Endothelial cell of umbilical vein (primary cell): Measurements from ENCODE around the gene NUDT3. TPM values are rescaled to one million over a fixed set of nuclear protein-coding genes. Genes with fewer than 3 reads are reported as not detected.
A peak's percentile ranks its signal among the peaks of the same experiment; 100 is the strongest.

Experiments used
- BruUV-seq: library from RNA; stranded (reverse); fragments of 400-500 nt; replicated peaks from 2 replicates; lab custom pipeline; 2021; lab: Mats Ljungman, UMichigan
- CTCF ChIA-PET: fragments of 300-600, 350-600 bp; sonication (Branson Sonifier 250); formaldehyde crosslinking; loops from one replicate; lab custom pipeline; 2021; ENCODE audit warnings: antibody characterized with exemption, inconsistent platforms; lab: Charles Lee
- POLR2A ChIA-PET: fragments of 300-600, 350-600 bp; sonication (Branson Sonifier 250); formaldehyde crosslinking; loops from one replicate; lab custom pipeline; 2021; ENCODE audit warnings: antibody characterized with exemption, inconsistent platforms; lab: Charles Lee
- DNase-seq: peaks from one replicate; pipeline ENCODE4 v3.0.0-alpha.2; 2011; ENCODE audit warnings: low read depth, low spot score
- FAIRE-seq: peaks from 2 replicates; lab custom pipeline; 2011; peaks lifted over from hg19 to GRCh38; lab: Jason Lieb, UNC
- H2AFZ ChIP-seq: 2 replicates; pipeline ENCODE4 v1.6.0; 2012; ENCODE audit warnings: low read depth, low read length, control low read depth, inconsistent platforms
- H3K27ac ChIP-seq: 2 replicates; pipeline ENCODE4 v1.5.1; 2011; ENCODE audit warnings: low read depth, mild to moderate bottlenecking, control low read depth, low read length, moderate library complexity; ENCODE audit not compliant: insufficient read depth
- H3K27me3 ChIP-seq, 2 experiments: 2 replicates each; pipeline versions ENCODE4 v1.6.0 to v1.6.1; 2011; ENCODE audit warnings: low read length in 2 of 2, mixed read lengths in 1 of 2; ENCODE audit not compliant: control insufficient read depth in 2 of 2, insufficient read depth in 2 of 2
- H3K36me3 ChIP-seq, 2 experiments: 2 replicates in 1 of 2; 3 replicates in 1 of 2; pipeline ENCODE4 v1.5.1; 2011; ENCODE audit warnings: low read length in 2 of 2, mild to moderate bottlenecking in 1 of 2, moderate library complexity in 1 of 2; ENCODE audit not compliant: control insufficient read depth in 2 of 2, insufficient read depth in 2 of 2; ENCODE audit errors: extremely low read depth in 1 of 2
- H3K4me1 ChIP-seq: 3 replicates; pipeline ENCODE4 v1.5.1; 2011; ENCODE audit warnings: mild to moderate bottlenecking, low read length; ENCODE audit not compliant: control insufficient read depth, insufficient read depth; ENCODE audit errors: extremely low read depth
- H3K4me2 ChIP-seq: 2 replicates; pipeline ENCODE4 v1.6.1; 2011; ENCODE audit warnings: low read length, control low read depth, mixed read lengths; ENCODE audit not compliant: insufficient read depth
- H3K4me3 ChIP-seq, 3 experiments: fragments of 200-600 bp in 1 of 3; sonication (generic), shearing (Covaris generic) in 1 of 3; replicated peaks in 1 of 3; 2 replicates each; pipeline ENCODE4 v1.5.1; 2011 to 2016; ENCODE audit warnings: control low read depth in 3 of 3, low read length in 3 of 3, mild to moderate bottlenecking in 2 of 3, inconsistent platforms in 1 of 3, low read depth in 1 of 3, moderate library complexity in 1 of 3; ENCODE audit not compliant: insufficient read depth in 1 of 3
- H3K79me2 ChIP-seq: 2 replicates; pipeline ENCODE4 v1.6.0; 2012; ENCODE audit warnings: low read length, inconsistent platforms; ENCODE audit not compliant: control insufficient read depth, insufficient read depth
- H3K9ac ChIP-seq: replicated peaks from 2 replicates; pipeline ENCODE3; 2011; ENCODE audit warnings: low read length, control low read depth; ENCODE audit not compliant: insufficient read depth; ENCODE audit errors: extremely low read depth
- H3K9me1 ChIP-seq: replicated peaks from 3 replicates; pipeline ENCODE4 v1.6.0; 2011; ENCODE audit warnings: mild to moderate bottlenecking, low read length; ENCODE audit not compliant: control insufficient read depth, insufficient read depth; ENCODE audit errors: extremely low read depth
- H3K9me3 ChIP-seq: replicated peaks from 2 replicates; pipeline ENCODE4 v1.5.1; 2012; ENCODE audit warnings: low read length, inconsistent platforms; ENCODE audit not compliant: control insufficient read depth, insufficient read depth
- H4K20me1 ChIP-seq: replicated peaks from 2 replicates; pipeline ENCODE3; 2011; ENCODE audit warnings: mild to moderate bottlenecking, low read length; ENCODE audit not compliant: control insufficient read depth, insufficient read depth; ENCODE audit errors: extremely low read depth
- EZH2 ChIP-seq: IDR thresholded peaks from 2 replicates; pipeline ENCODE4 v1.6.1; 2012; ENCODE audit warnings: borderline replicate concordance, low read depth, mild to moderate bottlenecking, moderate library complexity, low read length, inconsistent platforms; ENCODE audit not compliant: severe bottlenecking
- FOS ChIP-seq: IDR thresholded peaks from 2 replicates; pipeline ENCODE4 v1.6.1; 2011; ENCODE audit warnings: mild to moderate bottlenecking, low read length, moderate library complexity, borderline replicate concordance; ENCODE audit not compliant: insufficient read depth
- GATA2 ChIP-seq: IDR thresholded peaks from 2 replicates; pipeline ENCODE4 v1.7.0; 2011; ENCODE audit warnings: low read depth, mild to moderate bottlenecking, moderate library complexity, mixed read lengths, low read length; ENCODE audit not compliant: insufficient read length, insufficient read depth
- JUN ChIP-seq: IDR thresholded peaks from 2 replicates; pipeline ENCODE4 v1.6.1; 2011; ENCODE audit warnings: borderline replicate concordance, low read depth; ENCODE audit not compliant: insufficient read length, insufficient read depth
- MAX ChIP-seq: IDR thresholded peaks from 2 replicates; pipeline ENCODE4 v1.6.1; 2011; ENCODE audit not compliant: insufficient read depth, insufficient read length
- POLR2AphosphoS5 ChIP-seq: IDR thresholded peaks from 2 replicates; pipeline ENCODE4 v1.6.1; 2012; ENCODE audit warnings: low read depth, mild to moderate bottlenecking, control low read depth, low read length, moderate library complexity; ENCODE audit not compliant: insufficient read depth
- dilution Hi-C: fragments of 300-500 bp; cut with MboI; formaldehyde crosslinking; loops from one replicate; pipeline ENCODE4 v1.15.0; 2019; ENCODE audit warnings: low sequenced_read_pairs; ENCODE audit not compliant: extremely low pct_ligation_motif_present
- intact Hi-C: fragments of 100-400 bp; cut with micrococcal nuclease; formaldehyde crosslinking; loops from one replicate; pipeline ENCODE4 v1.10.0; 2022
- polyA plus RNA-seq, 4 experiments: library from polyadenylated mRNA; depleted of rRNA in 3 of 4; stranded (reverse) in 3 of 4; unstranded in 1 of 4; fragments of >200 nt; gene quantifications; 2 replicates each; pipeline versions ENCODE4 v1.2.1 to v1.2.3, GENCODE V29; 2011 to 2012; ENCODE audit warnings: missing spikeins in 1 of 4
- total RNA-seq: library from RNA; stranded (reverse); gene quantifications from 2 replicates; pipeline ENCODE4 v1.2.3, GENCODE V29; 2021

The NUDT3 gene
- total and polyA plus RNA-seq, 2 donors (not counting 3 experiments of a cell fraction or from before 2014, with no cell fraction given): 11.9 to 30.9 TPM

DNA sequence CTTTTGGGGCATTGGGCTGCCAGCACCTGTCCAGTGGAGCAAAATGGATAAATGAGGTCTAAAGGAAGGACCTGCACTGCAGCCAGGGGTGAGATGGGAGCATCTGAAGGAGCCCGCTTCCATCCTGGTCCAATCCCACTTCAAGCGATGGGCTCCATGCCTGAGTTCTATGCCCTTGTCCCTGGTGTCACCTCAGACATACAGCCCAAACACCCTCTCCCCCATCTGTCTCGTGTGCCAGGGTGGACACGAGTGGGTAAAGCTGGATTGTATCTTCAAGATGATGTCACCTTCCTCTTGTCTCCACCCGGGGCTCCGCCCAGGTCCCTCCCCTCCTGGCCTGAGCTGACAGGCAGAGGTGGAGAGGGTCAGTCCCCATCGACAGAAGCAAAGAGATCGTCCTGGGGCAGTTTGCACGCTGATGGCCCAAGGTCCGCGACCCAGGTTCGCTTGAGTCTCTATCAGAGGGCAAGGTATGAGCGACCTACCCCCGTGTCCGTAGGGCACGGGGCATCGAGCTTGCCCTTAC lies 144.2 kb downstream of the NUDT3 start:
- Histone ChIP-seq H3K27ac (peak overlapping the region; percentile 81), H3K36me3 (peaks cover 1 to 6% of the 10 kb centered on the region in 2 experiments), H3K79me2 (peaks cover 4% of the 10 kb centered on the region), H2AFZ (peak overlapping the region; percentile 42), H3K4me3 (peak overlapping the region; percentile 59 to 88 (median 80)), H3K4me2 (peak overlapping the region; percentile 85), H3K27me3 (no peaks in the 10 kb centered on the region), H4K20me1 (no peaks in the 10 kb centered on the region), H3K9me3 (no peaks in the 10 kb centered on the region), H3K9me1 (no peaks in the 10 kb centered on the region), H3K9ac (peak overlapping the region; percentile 88), H3K4me1 (peaks cover 40% of the 10 kb centered on the region)
- POLR2A ChIA-PET: interaction anchor here (0.9 to 3.4 kb wide), 4 partner anchors 11 to 167 kb away, joined by 3 to 22 read pairs (median 9); partner anchors contain the start of gene HMGA1
- CTCF ChIA-PET: interaction anchor here (1.4 to 5.8 kb wide), 10 partner anchors 12 to 169 kb away, joined by 5 to 278 read pairs (median 12); partner anchors contain the start of genes HMGA1 and NUDT3
- DNase-seq (peak; percentile 40), FAIRE-seq (peak; percentile 88)
- BruUV-seq: TSS peak; percentile 62
- intact Hi-C loops: loop anchor here (2.0 kb wide), 1 partner anchor 93 kb away; no protein-coding TSS in a partner anchor
- TF ChIP-seq MAX (no peak), FOS (no peak), GATA2 (no peak), POLR2AphosphoS5 (peak; percentile 13), JUN (no peak), EZH2 (no peak)
- dilution Hi-C loops: no loop called here
